Measurements from ENCODE around the gene SLC19A1.

The SLC19A1 gene

DNA sequence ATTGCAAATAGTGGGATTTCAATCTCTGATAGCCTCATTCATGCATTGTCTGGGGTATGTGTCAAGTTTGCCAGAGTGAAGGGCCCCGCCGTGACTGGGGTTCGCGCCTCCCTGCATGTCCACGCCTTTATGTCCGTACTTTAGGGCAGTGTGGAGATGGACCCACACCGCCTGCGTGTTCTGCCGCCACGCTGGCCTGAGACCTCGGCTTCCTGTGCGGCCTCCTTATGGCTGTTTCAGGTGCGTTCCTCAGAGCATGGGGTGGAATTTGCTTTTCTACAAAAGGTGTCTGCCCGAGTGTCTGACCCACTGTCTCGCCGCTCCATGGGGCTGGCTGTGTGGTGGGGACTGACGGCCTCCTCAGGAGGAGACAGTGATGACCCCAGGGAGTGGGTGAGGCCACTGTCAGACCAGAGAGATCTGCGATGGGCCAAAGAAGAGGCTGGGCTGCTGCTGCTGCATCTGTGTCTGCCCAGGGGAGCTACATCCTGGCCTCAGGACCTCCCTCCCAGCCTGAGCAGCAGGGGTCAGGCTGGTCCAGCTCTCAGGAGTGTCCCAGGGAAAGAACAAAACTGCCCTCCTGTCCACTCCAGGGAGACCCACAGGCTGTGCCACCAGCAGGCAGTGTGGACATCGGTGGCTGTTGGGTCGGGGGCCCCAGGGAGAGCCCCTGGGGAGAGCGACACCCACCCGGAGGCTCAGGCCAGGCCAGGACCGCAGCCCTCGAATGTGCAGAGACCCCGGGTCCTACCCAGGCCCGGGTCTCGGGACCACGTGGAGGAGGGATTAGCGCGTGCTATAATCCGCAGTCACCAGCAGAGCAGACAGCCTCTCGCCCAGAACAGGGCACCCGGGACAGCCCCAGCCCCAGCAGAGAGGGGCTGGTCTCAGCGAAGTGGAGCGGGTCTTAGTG, 9.8 kb upstream of the SLC19A1 start:
- no peak overlapping the region for H2BK120ac ChIP-seq (ENCODE audit: low read depth, low read length)
- H3K4ac ChIP-seq (ENCODE audit: low read depth in 1 of 2, low read length in 2 of 2): no peak overlapping the region
- H3K23ac ChIP-seq (ENCODE audit: low read length in 2 of 2): no peak overlapping the region
- no peak overlapping the region for H3K4me3 ChIP-seq (ENCODE audit: insufficient read depth in 1 of 2, low read depth in 1 of 2, low read length in 2 of 2)
- peak overlapping the region; percentile 29 for H2AK5ac ChIP-seq (ENCODE audit: low read length, severe bottlenecking)
- peak overlapping the region; percentile 64 for H2BK15ac ChIP-seq (ENCODE audit: low read depth, poor library complexity, severe bottlenecking)
- peaks cover 0 to 24% of the 10 kb centered on the region in 2 experiments for H3K27me3 ChIP-seq (ENCODE audit: control insufficient read depth in 1 of 2, insufficient read depth in 1 of 2, low read length in 2 of 2)
- peaks cover 19% of the 10 kb centered on the region for H3K4me1 ChIP-seq (ENCODE audit: control insufficient read depth, insufficient read depth, low read depth, low read length)
- no peak overlapping the region for H4K91ac ChIP-seq (ENCODE audit: low read length)
- DNase-seq: no peak
- no peak overlapping the region for H3K18ac ChIP-seq (ENCODE audit: low read depth in 1 of 2, low read length in 2 of 2)
- H3K9ac ChIP-seq (ENCODE audit: low read length): no peak overlapping the region
- H2BK5ac ChIP-seq (ENCODE audit: low read depth, low read length, poor library complexity, severe bottlenecking): no peak overlapping the region
- H3K4me2 ChIP-seq (ENCODE audit: low read length, poor library complexity, severe bottlenecking): no peak overlapping the region
- H3K9me3 ChIP-seq (ENCODE audit: control insufficient read depth, low read length): no peaks in the 10 kb centered on the region
- peaks cover 0 to 2% of the 10 kb centered on the region in 2 experiments for H3K36me3 ChIP-seq (ENCODE audit: control insufficient read depth in 1 of 2, insufficient read depth in 2 of 2, low read depth in 1 of 2, low read length in 2 of 2)
- H2BK12ac ChIP-seq (ENCODE audit: low read length in 2 of 2): peak overlapping the region in 1 of 2 experiments; percentile 37
- no peak overlapping the region for H2AFZ ChIP-seq (ENCODE audit: low read depth, low read length)
- H3K27ac ChIP-seq (ENCODE audit: low read length, poor library complexity, severe bottlenecking): no peak overlapping the region
- WGBS: 92% methylated on average over 35 of the region's 35 CpGs
- H4K8ac ChIP-seq (ENCODE audit: low read length): no peak overlapping the region
- no peak overlapping the region for H3K14ac ChIP-seq (ENCODE audit: low read length in 2 of 2)
- no peaks in the 10 kb centered on the region for H3K79me1 ChIP-seq (replicated peaks; ENCODE audit: low read length, poor library complexity, severe bottlenecking)

- 31% methylated on average over 8 of the region's 8 CpGs for WGBS
- H2BK15ac ChIP-seq (ENCODE audit: low read depth, poor library complexity, severe bottlenecking): no peak overlapping the region
Observed at GRCh38 chr21:45551316-45551715, 9.1 kb upstream of the SLC19A1 start.

GRCh38 chr21:45550522-45551210, 8.4 kb upstream of the SLC19A1 start:
- peaks cover 0 to 24% of the 10 kb centered on the region in 2 experiments for H3K27me3 ChIP-seq (ENCODE audit: control insufficient read depth in 1 of 2, insufficient read depth in 1 of 2, low read length in 2 of 2)
- WGBS: 56% methylated on average over 15 of the region's 17 CpGs
- no peak overlapping the region for H2BK5ac ChIP-seq (ENCODE audit: low read depth, low read length, poor library complexity, severe bottlenecking)
- H3K36me3 ChIP-seq (ENCODE audit: control insufficient read depth in 1 of 2, insufficient read depth in 2 of 2, low read depth in 1 of 2, low read length in 2 of 2): no peaks in the 10 kb centered on the region
- no peak overlapping the region for H2BK120ac ChIP-seq (ENCODE audit: low read depth, low read length)
- H3K27ac ChIP-seq (ENCODE audit: low read length, poor library complexity, severe bottlenecking): no peak overlapping the region
- H4K8ac ChIP-seq (ENCODE audit: low read length): no peak overlapping the region
- H3K9ac ChIP-seq (ENCODE audit: low read length): no peak overlapping the region
- no peaks in the 10 kb centered on the region for H3K9me3 ChIP-seq (ENCODE audit: control insufficient read depth, low read length)
- no peaks in the 10 kb centered on the region for H3K79me1 ChIP-seq (replicated peaks; ENCODE audit: low read length, poor library complexity, severe bottlenecking)
- no peak overlapping the region for H3K23ac ChIP-seq (ENCODE audit: low read length in 2 of 2)
- peak overlapping the region in 1 of 2 experiments; percentile 20 for H3K14ac ChIP-seq (ENCODE audit: low read length in 2 of 2)
- peak overlapping the region in 1 of 2 experiments; percentile 37 for H3K4ac ChIP-seq (ENCODE audit: low read depth in 1 of 2, low read length in 2 of 2)
- no peak overlapping the region for H3K4me2 ChIP-seq (ENCODE audit: low read length, poor library complexity, severe bottlenecking)
- no peak overlapping the region for H4K91ac ChIP-seq (ENCODE audit: low read length)
- H2AFZ ChIP-seq (ENCODE audit: low read depth, low read length): no peak overlapping the region
- no peak overlapping the region for H2BK15ac ChIP-seq (ENCODE audit: low read depth, poor library complexity, severe bottlenecking)
- H3K4me3 ChIP-seq (ENCODE audit: insufficient read depth in 1 of 2, low read depth in 1 of 2, low read length in 2 of 2): no peak overlapping the region
- no peak overlapping the region for H3K18ac ChIP-seq (ENCODE audit: low read depth in 1 of 2, low read length in 2 of 2)
- peaks cover 11% of the 10 kb centered on the region for H3K4me1 ChIP-seq (ENCODE audit: control insufficient read depth, insufficient read depth, low read depth, low read length)
- H2BK12ac ChIP-seq (ENCODE audit: low read length in 2 of 2): no peak overlapping the region
- DNase-seq: no peak
- H2AK5ac ChIP-seq (ENCODE audit: low read length, severe bottlenecking): no peak overlapping the region

More at GRCh38 chr21:45551316-45551715, 9.1 kb upstream of the SLC19A1 start:
- Histone ChIP-seq H3K9ac (ENCODE audit: low read length) (no peak overlapping the region), H3K4me1 (ENCODE audit: control insufficient read depth, insufficient read depth, low read depth, low read length) (peaks cover 16% of the 10 kb centered on the region), H3K9me3 (ENCODE audit: control insufficient read depth, low read length) (no peaks in the 10 kb centered on the region), H2BK5ac (ENCODE audit: low read depth, low read length, poor library complexity, severe bottlenecking) (no peak overlapping the region), H3K14ac (ENCODE audit: low read length in 2 of 2) (no peak overlapping the region), H3K27ac (ENCODE audit: low read length, poor library complexity, severe bottlenecking) (no peak overlapping the region), H2BK12ac (ENCODE audit: low read length in 2 of 2) (no peak overlapping the region), H3K27me3 (ENCODE audit: control insufficient read depth in 1 of 2, insufficient read depth in 1 of 2, low read length in 2 of 2) (peaks cover 0 to 24% of the 10 kb centered on the region in 2 experiments), H2AK5ac (ENCODE audit: low read length, severe bottlenecking) (no peak overlapping the region), H3K4ac (ENCODE audit: low read depth in 1 of 2, low read length in 2 of 2) (no peak overlapping the region), H3K4me2 (ENCODE audit: low read length, poor library complexity, severe bottlenecking) (no peak overlapping the region), H2BK120ac (ENCODE audit: low read depth, low read length) (no peak overlapping the region), H3K4me3 (ENCODE audit: insufficient read depth in 1 of 2, low read depth in 1 of 2, low read length in 2 of 2) (no peak overlapping the region), H3K36me3 (ENCODE audit: control insufficient read depth in 1 of 2, insufficient read depth in 2 of 2, low read depth in 1 of 2, low read length in 2 of 2) (no peaks in the 10 kb centered on the region), H2AFZ (ENCODE audit: low read depth, low read length) (no peak overlapping the region), H3K23ac (ENCODE audit: low read length in 2 of 2) (no peak overlapping the region), H3K18ac (ENCODE audit: low read depth in 1 of 2, low read length in 2 of 2) (no peak overlapping the region), H4K8ac (ENCODE audit: low read length) (no peak overlapping the region), H3K79me1 (replicated peaks; ENCODE audit: low read length, poor library complexity, severe bottlenecking) (no peaks in the 10 kb centered on the region), H4K91ac (ENCODE audit: low read length) (no peak overlapping the region)
- peak; percentile 75 for DNase-seq

Data from mesenchymal stem cell (in vitro differentiated cells and primary cell).